Trophoblast cell (in vitro differentiated cells and primary cell): ENCODE data around the gene HS6ST1.

Experiments used
- DNase-seq, 2 donors: peaks; one replicate each; pipeline ENCODE4 v3.0.0-alpha.2; 2016
- H2AFZ ChIP-seq: 2 replicates; pipeline ENCODE4 v1.6.1; 2013; ENCODE audit warnings: low read length, moderate library complexity, mild to moderate bottlenecking; ENCODE audit not compliant: insufficient read depth, poor library complexity
- H2AK5ac ChIP-seq: 2 replicates; pipeline ENCODE4 v1.6.1; 2013; ENCODE audit warnings: mild to moderate bottlenecking, low read length
- H2BK120ac ChIP-seq: 2 replicates; pipeline ENCODE4 v1.6.1; 2013; ENCODE audit warnings: low read length, mild to moderate bottlenecking, moderate library complexity; ENCODE audit not compliant: insufficient read depth, poor library complexity
- H2BK12ac ChIP-seq: 2 replicates; pipeline ENCODE4 v1.6.1; 2013; ENCODE audit warnings: mild to moderate bottlenecking, low read length, moderate library complexity
- H2BK5ac ChIP-seq: 2 replicates; pipeline ENCODE4 v1.6.1; 2013; ENCODE audit warnings: low read length, low read depth, moderate library complexity, mild to moderate bottlenecking; ENCODE audit not compliant: poor library complexity
- H3K14ac ChIP-seq: 2 replicates; pipeline ENCODE4 v1.6.1; 2013; ENCODE audit warnings: mild to moderate bottlenecking, low read length
- H3K18ac ChIP-seq: 2 replicates; pipeline ENCODE4 v1.6.1; 2013; ENCODE audit warnings: mild to moderate bottlenecking, low read length
- H3K23ac ChIP-seq: 2 replicates; pipeline ENCODE4 v1.6.1; 2013; ENCODE audit warnings: low read length
- H3K27ac ChIP-seq: 2 replicates; pipeline ENCODE4 v1.5.1; 2013; ENCODE audit warnings: low read depth, mild to moderate bottlenecking, inconsistent platforms, low read length, moderate library complexity
- H3K27me3 ChIP-seq: 2 replicates; pipeline ENCODE4 v1.6.1; 2013; ENCODE audit warnings: inconsistent platforms, mild to moderate bottlenecking, low read length, moderate library complexity; ENCODE audit not compliant: insufficient read depth
- H3K36me3 ChIP-seq, 2 experiments: 1 replicate in 1 of 2; 2 replicates in 1 of 2; pipeline ENCODE4 v1.6.1; 2013; ENCODE audit warnings: low read length in 2 of 2, mild to moderate bottlenecking in 2 of 2, moderate library complexity in 1 of 2; ENCODE audit not compliant: insufficient read depth in 2 of 2, control insufficient read depth in 1 of 2
- H3K4ac ChIP-seq: 2 replicates; pipeline ENCODE4 v1.6.1; 2013; ENCODE audit warnings: low read depth, mild to moderate bottlenecking, low read length, moderate library complexity
- H3K4me1 ChIP-seq, 2 experiments: 1 replicate in 1 of 2; 2 replicates in 1 of 2; pipeline ENCODE4 v1.6.1; 2013; ENCODE audit warnings: low read length in 2 of 2, mild to moderate bottlenecking in 2 of 2, moderate library complexity in 1 of 2; ENCODE audit not compliant: insufficient read depth in 2 of 2, control insufficient read depth in 1 of 2
- H3K4me2 ChIP-seq: 2 replicates; pipeline ENCODE4 v1.6.1; 2013; ENCODE audit warnings: inconsistent platforms, mild to moderate bottlenecking, low read length, moderate library complexity
- H3K4me3 ChIP-seq: 2 replicates; pipeline ENCODE4 v1.5.1; 2013; ENCODE audit warnings: mild to moderate bottlenecking, low read depth, low read length, inconsistent platforms
- H3K79me1 ChIP-seq: one replicate; pipeline ENCODE4 v1.6.1; 2013; ENCODE audit warnings: low read length
- H3K79me2 ChIP-seq: 2 replicates; pipeline ENCODE4 v1.6.1; 2013; ENCODE audit warnings: low read length, mild to moderate bottlenecking; ENCODE audit not compliant: control insufficient read depth, insufficient read depth, poor library complexity
- H3K9ac ChIP-seq: 2 replicates; pipeline ENCODE4 v1.6.1; 2013; ENCODE audit warnings: mild to moderate bottlenecking, low read length
- H3K9me3 ChIP-seq: 2 replicates; pipeline ENCODE4 v1.6.1; 2013; ENCODE audit warnings: low read depth, mild to moderate bottlenecking, control low read depth, inconsistent platforms, low read length; ENCODE audit not compliant: insufficient read depth
- H4K12ac ChIP-seq: 2 replicates; pipeline ENCODE4 v1.6.1; 2013; ENCODE audit warnings: low read depth, mild to moderate bottlenecking, low read length, moderate library complexity
- H4K8ac ChIP-seq: 2 replicates; pipeline ENCODE4 v1.6.1; 2013; ENCODE audit warnings: low read depth, mild to moderate bottlenecking, low read length, moderate library complexity
- H4K91ac ChIP-seq: one replicate; pipeline ENCODE4 v1.6.1; 2013; ENCODE audit warnings: low read depth, mild to moderate bottlenecking, low read length, moderate library complexity
- WGBS: extraction: QIAGEN DNeasy Blood & Tissue Kit; methylation state at CpG from one replicate; pipeline ENCODE4 v1.1.7; 2013; ENCODE audit warnings: missing lambda C conversion rate; ENCODE audit not compliant: insufficient read length, insufficient coverage; ENCODE audit errors: extremely low coverage; 5-methylcytosine and 5-hydroxymethylcytosine counted together

HS6ST1 gene

GRCh38 chr2:128309280-128310093 is 9.2 kb downstream of the HS6ST1 start:
- H3K9ac ChIP-seq = no peak overlapping the region
- no peaks in the 10 kb centered on the region for H3K27me3 ChIP-seq
- H3K9me3 ChIP-seq = peaks cover 2% of the 10 kb centered on the region
- no peak overlapping the region for H3K23ac ChIP-seq
- no peak overlapping the region for H2BK5ac ChIP-seq
- H4K91ac ChIP-seq = no peak overlapping the region
- peaks cover 8% of the 10 kb centered on the region for H3K79me2 ChIP-seq
- WGBS = no CpG with 5 or more reads among the region's 19 CpGs
- H2AFZ ChIP-seq = no peak overlapping the region
- H3K36me3 ChIP-seq = peaks cover 3 to 13% of the 10 kb centered on the region in 2 experiments
- H2BK12ac ChIP-seq = no peak overlapping the region
- H4K8ac ChIP-seq = no peak overlapping the region
- peaks cover 15% of the 10 kb centered on the region for H3K79me1 ChIP-seq
- H3K4ac ChIP-seq = peak overlapping the region; percentile 28
- H3K4me1 ChIP-seq = peaks cover 22 to 23% of the 10 kb centered on the region in 2 experiments
- H3K4me3 ChIP-seq = no peak overlapping the region
- no peak overlapping the region for H2BK120ac ChIP-seq
- peak overlapping the region; percentile 11 for H3K18ac ChIP-seq
- no peak for DNase-seq
- H2AK5ac ChIP-seq = no peak overlapping the region
- no peak overlapping the region for H4K12ac ChIP-seq
- no peak overlapping the region for H3K4me2 ChIP-seq
- no peak overlapping the region for H3K14ac ChIP-seq
- no peak overlapping the region for H3K27ac ChIP-seq

- peaks cover 27% of the 10 kb centered on the region in 2 experiments for H3K4me1 ChIP-seq
- H3K4ac ChIP-seq = no peak overlapping the region
- peaks cover 2 to 9% of the 10 kb centered on the region in 2 experiments for H3K36me3 ChIP-seq
- no peak overlapping the region for H3K4me2 ChIP-seq
- H3K14ac ChIP-seq = no peak overlapping the region
- H2BK5ac ChIP-seq = no peak overlapping the region
- H4K8ac ChIP-seq = no peak overlapping the region
- H2BK12ac ChIP-seq = no peak overlapping the region
- WGBS = no CpG with 5 or more reads among the region's 2 CpGs
- H4K91ac ChIP-seq = no peak overlapping the region
- no peak overlapping the region for H3K9ac ChIP-seq
- H3K9me3 ChIP-seq = peaks cover 2% of the 10 kb centered on the region
- H2BK120ac ChIP-seq = no peak overlapping the region
- no peak overlapping the region for H4K12ac ChIP-seq
- no peaks in the 10 kb centered on the region for H3K27me3 ChIP-seq
- no peak overlapping the region for H3K23ac ChIP-seq
- no peak overlapping the region for H2AFZ ChIP-seq
- DNase-seq = no peak
- peaks cover 8% of the 10 kb centered on the region for H3K79me2 ChIP-seq
- H3K79me1 ChIP-seq = peaks cover 18% of the 10 kb centered on the region
- H3K27ac ChIP-seq = no peak overlapping the region
- H3K4me3 ChIP-seq = no peak overlapping the region
- H2AK5ac ChIP-seq = no peak overlapping the region
- H3K18ac ChIP-seq = no peak overlapping the region
Measured at GRCh38 chr2:128308889-128309279, 9.8 kb downstream of the HS6ST1 start.

- H3K4me2 ChIP-seq = no peak overlapping the region
- H3K23ac ChIP-seq = no peak overlapping the region
- no peak overlapping the region for H3K27ac ChIP-seq
- H3K27me3 ChIP-seq = no peaks in the 10 kb centered on the region
- peaks cover 2% of the 10 kb centered on the region for H3K9me3 ChIP-seq
- no peak overlapping the region for H2BK5ac ChIP-seq
- H3K79me1 ChIP-seq = peaks cover 18% of the 10 kb centered on the region
- H2AFZ ChIP-seq = no peak overlapping the region
- H4K91ac ChIP-seq = no peak overlapping the region
- H3K36me3 ChIP-seq = peaks cover 2 to 9% of the 10 kb centered on the region in 2 experiments
- no peak overlapping the region for H4K8ac ChIP-seq
- no peak for DNase-seq
- no peak overlapping the region for H4K12ac ChIP-seq
- H3K4ac ChIP-seq = peak overlapping the region; percentile 25
- H3K18ac ChIP-seq = no peak overlapping the region
- H3K79me2 ChIP-seq = peaks cover 8% of the 10 kb centered on the region
- WGBS = no CpG with 5 or more reads among the region's 5 CpGs
- H2AK5ac ChIP-seq = no peak overlapping the region
- H3K4me1 ChIP-seq = peaks cover 27 to 30% of the 10 kb centered on the region in 2 experiments
- H3K14ac ChIP-seq = no peak overlapping the region
- no peak overlapping the region for H2BK120ac ChIP-seq
- H2BK12ac ChIP-seq = no peak overlapping the region
- H3K4me3 ChIP-seq = no peak overlapping the region
- H3K9ac ChIP-seq = no peak overlapping the region
Measured at GRCh38 chr2:128308284-128308731, 10.4 kb downstream of the HS6ST1 start.

GRCh38 chr2:128307595-128307994 is 11.1 kb downstream of the HS6ST1 start:
- no peak overlapping the region for H3K4ac ChIP-seq
- H4K12ac ChIP-seq = no peak overlapping the region
- H2AFZ ChIP-seq = no peak overlapping the region
- no peak overlapping the region for H2AK5ac ChIP-seq
- no peak overlapping the region for H3K18ac ChIP-seq
- no peak for DNase-seq
- peaks cover 21% of the 10 kb centered on the region for H3K79me1 ChIP-seq
- no peak overlapping the region for H2BK12ac ChIP-seq
- H3K36me3 ChIP-seq = peaks cover 2 to 9% of the 10 kb centered on the region in 2 experiments
- H3K27me3 ChIP-seq = no peaks in the 10 kb centered on the region
- H3K14ac ChIP-seq = no peak overlapping the region
- WGBS = no CpG with 5 or more reads among the region's 12 CpGs
- H4K8ac ChIP-seq = no peak overlapping the region
- H3K4me1 ChIP-seq = peaks cover 31 to 37% of the 10 kb centered on the region in 2 experiments
- H3K23ac ChIP-seq = no peak overlapping the region
- H3K27ac ChIP-seq = no peak overlapping the region
- no peak overlapping the region for H4K91ac ChIP-seq
- no peak overlapping the region for H2BK120ac ChIP-seq
- peaks cover 11% of the 10 kb centered on the region for H3K79me2 ChIP-seq
- no peak overlapping the region for H3K4me2 ChIP-seq
- no peak overlapping the region for H3K4me3 ChIP-seq
- H2BK5ac ChIP-seq = no peak overlapping the region
- peaks cover 2% of the 10 kb centered on the region for H3K9me3 ChIP-seq
- no peak overlapping the region for H3K9ac ChIP-seq
